Panc1 (cell line): ENCODE results near the gene PTCD2.

Experiments used
- POLR2AphosphoS5 ChIP-seq: IDR thresholded peaks from 2 replicates; pipeline ENCODE4 v1.6.1; 2012; ENCODE audit warnings: mild to moderate bottlenecking, low read depth, low read length, moderate library complexity
- REST ChIP-seq, 2 experiments: IDR thresholded peaks; 2 replicates each; pipeline ENCODE4 v1.6.1; 2011 to 2012; ENCODE audit warnings: low read depth in 2 of 2, control low read depth in 1 of 2, low read length in 1 of 2, mild to moderate bottlenecking in 1 of 2, moderate library complexity in 1 of 2; ENCODE audit not compliant: insufficient read depth in 1 of 2
- SIN3A ChIP-seq: IDR thresholded peaks from 2 replicates; pipeline ENCODE4 v1.6.1; 2012; ENCODE audit warnings: low read depth, mild to moderate bottlenecking, low read length, moderate library complexity, borderline replicate concordance; ENCODE audit not compliant: insufficient read depth
- TCF7L2 ChIP-seq: IDR thresholded peaks from 2 replicates; pipeline ENCODE4 v1.6.1; 2011; ENCODE audit warnings: mild to moderate bottlenecking, low read depth, low read length, inconsistent platforms
- TF ChIP-seq, protein P1 (sequence below): fragments of 450-650 bp; IDR thresholded peaks from 2 replicates; pipeline ENCODE4 v1.5.1; 2017; ENCODE audit warnings: mild to moderate bottlenecking

DNA sequence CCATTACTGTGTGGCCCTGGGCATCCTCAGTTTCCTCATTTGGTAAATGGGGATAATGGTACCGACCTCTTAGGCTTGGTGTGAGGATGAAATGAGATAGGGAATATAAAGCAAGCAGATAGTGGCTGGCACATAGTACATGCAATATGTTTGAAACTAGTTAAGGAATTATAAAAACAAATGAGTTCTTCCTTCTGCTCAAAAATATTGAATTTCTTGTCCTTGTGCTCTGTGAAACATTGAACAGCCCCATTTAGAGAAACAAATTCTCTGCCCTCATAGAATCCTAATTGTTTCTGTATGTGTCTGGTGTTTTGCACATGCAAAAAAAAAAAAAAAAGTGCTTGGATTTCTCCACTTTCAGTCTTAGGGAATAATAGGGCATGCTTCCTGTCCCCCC is 39.7 kb downstream of the PTCD2 start:
- TF ChIP-seq, protein P1, sequence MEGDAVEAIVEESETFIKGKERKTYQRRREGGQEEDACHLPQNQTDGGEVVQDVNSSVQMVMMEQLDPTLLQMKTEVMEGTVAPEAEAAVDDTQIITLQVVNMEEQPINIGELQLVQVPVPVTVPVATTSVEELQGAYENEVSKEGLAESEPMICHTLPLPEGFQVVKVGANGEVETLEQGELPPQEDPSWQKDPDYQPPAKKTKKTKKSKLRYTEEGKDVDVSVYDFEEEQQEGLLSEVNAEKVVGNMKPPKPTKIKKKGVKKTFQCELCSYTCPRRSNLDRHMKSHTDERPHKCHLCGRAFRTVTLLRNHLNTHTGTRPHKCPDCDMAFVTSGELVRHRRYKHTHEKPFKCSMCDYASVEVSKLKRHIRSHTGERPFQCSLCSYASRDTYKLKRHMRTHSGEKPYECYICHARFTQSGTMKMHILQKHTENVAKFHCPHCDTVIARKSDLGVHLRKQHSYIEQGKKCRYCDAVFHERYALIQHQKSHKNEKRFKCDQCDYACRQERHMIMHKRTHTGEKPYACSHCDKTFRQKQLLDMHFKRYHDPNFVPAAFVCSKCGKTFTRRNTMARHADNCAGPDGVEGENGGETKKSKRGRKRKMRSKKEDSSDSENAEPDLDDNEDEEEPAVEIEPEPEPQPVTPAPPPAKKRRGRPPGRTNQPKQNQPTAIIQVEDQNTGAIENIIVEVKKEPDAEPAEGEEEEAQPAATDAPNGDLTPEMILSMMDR = no peak
- TF ChIP-seq REST (IDR thresholded peaks at IDR 0.05; ENCODE audit: insufficient read depth in 1 of 2, low read depth in 2 of 2, low read length in 1 of 2) (no peak), SIN3A (no peak), TCF7L2 (no peak), POLR2AphosphoS5 (no peak)
